ENCODE measurements around the gene RPS6KA3. TPM values are rescaled to one million over a fixed set of nuclear protein-coding genes. Genes with fewer than 3 reads are reported as not detected.

RPS6KA3 gene
- total RNA-seq, 1 experiment from 2014 or later, result 9.2 TPM

GRCh38 chrX:20309806-20310205 is 43.1 kb upstream of the RPS6KA3 start:
- Histone ChIP-seq H3K4me1 (ENCODE audit: insufficient read depth, low read length) (no peaks in the 10 kb centered on the region), H3K9me3 (ENCODE audit: control insufficient read depth, low read depth, low read length) (peaks cover 18% of the 10 kb centered on the region), H2BK20ac (ENCODE audit: low read depth, low read length, poor library complexity, severe bottlenecking) (no peak overlapping the region), H3K4me2 (ENCODE audit: insufficient read depth, insufficient read length, low read length) (no peak overlapping the region), H3K27me3 (ENCODE audit: insufficient read depth, low read length) (no peaks in the 10 kb centered on the region), H3K79me2 (ENCODE audit: insufficient read depth, low read length) (no peaks in the 10 kb centered on the region), H3T11ph (ENCODE audit: low read length) (no peak overlapping the region), H3K4ac (ENCODE audit: low read depth, low read length) (no peak overlapping the region), H3K23me2 (ENCODE audit: insufficient read length, low read depth, low read length, poor library complexity, severe bottlenecking) (no peaks in the 10 kb centered on the region), H2BK12ac (ENCODE audit: insufficient read length, low read depth, low read length) (no peak overlapping the region), H3K23ac (ENCODE audit: insufficient read length, low read depth, low read length) (no peak overlapping the region), H4K20me1 (ENCODE audit: control insufficient read depth, insufficient read depth, insufficient read length) (no peaks in the 10 kb centered on the region), H2BK5ac (ENCODE audit: insufficient read length, low read length) (no peak overlapping the region), H3K18ac (ENCODE audit: insufficient read length, low read depth, low read length) (no peak overlapping the region), H2BK120ac (ENCODE audit: low read depth, low read length, poor library complexity, severe bottlenecking) (no peak overlapping the region), H2AK5ac (ENCODE audit: insufficient read length, low read length) (no peak overlapping the region), H4K91ac (ENCODE audit: insufficient read length, low read depth, low read length) (no peak overlapping the region), H3K14ac (ENCODE audit: insufficient read depth, low read length) (no peak overlapping the region), H4K8ac (replicated peaks; ENCODE audit: insufficient read length, low read depth, low read length) (no peak overlapping the region), H2BK15ac (ENCODE audit: low read depth, low read length) (no peak overlapping the region), H4K5ac (ENCODE audit: insufficient read length, low read depth, low read length) (no peak overlapping the region), H3K79me1 (ENCODE audit: insufficient read depth, low read depth, low read length, poor library complexity, severe bottlenecking) (no peaks in the 10 kb centered on the region), H2AFZ (ENCODE audit: low read length) (no peak overlapping the region), H3K27ac (ENCODE audit: insufficient read length, low read depth, low read length) (no peak overlapping the region), H3K56ac (ENCODE audit: insufficient read length, low read depth, low read length) (no peak overlapping the region), H3K9ac (ENCODE audit: extremely low read depth, insufficient read length, low read length) (no peak overlapping the region)
- WGBS (ENCODE audit: extremely low coverage, insufficient read length, low lambda C conversion rate), result no CpG with 5 or more reads among the region's 8 CpGs
- Mint-ChIP-seq H3K27ac (no peak overlapping the region), H3K36me3 (ENCODE audit: insufficient read depth in 1 of 3, low read depth in 3 of 3) (peaks cover 0 to 2% (median 0%) of the 10 kb centered on the region in 3 experiments; a peak in 1 of 7 replicates), H3K4me1 (0 out of 4 replicates have a peak, but pooled peaks cover 0 to 5% of the 10 kb centered on the region in 2 experiments), H3K27me3 (ENCODE audit: low read depth) (peaks cover 8% of the 10 kb centered on the region), H3K9me3 (peaks cover 67 to 82% of the 10 kb centered on the region in 2 experiments), H3K4me3 (no peak overlapping the region)
- TF ChIP-seq CTCF (conservative IDR thresholded peaks at IDR 0.05), result no peak
- no peak for DNase-seq
